Right lobe of liver (tissue), 4 donors: ENCODE results near the gene SEMA3C.

ENCODE experiments used
- POLR2A ChIP-seq: fragments of 450-650 bp; IDR thresholded peaks from one replicate; pipeline ENCODE4 v1.6.1; 2017; ENCODE audit warnings: antibody characterized with exemption, mild to moderate bottlenecking
- TF ChIP-seq, protein P1 (sequence below), 4 donors: fragments of 200-600 bp in 3 of 4; fragments of 450-650 bp in 1 of 4; IDR thresholded peaks; one replicate each; pipeline versions ENCODE4 v1.5.1 to v1.8.0; 2016 to 2022; ENCODE audit warnings: antibody characterized with exemption in 4 of 4, mild to moderate bottlenecking in 2 of 4
- donor health status: DM: no; HTN: no; CAD: no.
- donor health status: DM: no; HTN: no; CAD: no.
- donor health status: DM: no; HTN: yes; CAD: no.

DNA sequence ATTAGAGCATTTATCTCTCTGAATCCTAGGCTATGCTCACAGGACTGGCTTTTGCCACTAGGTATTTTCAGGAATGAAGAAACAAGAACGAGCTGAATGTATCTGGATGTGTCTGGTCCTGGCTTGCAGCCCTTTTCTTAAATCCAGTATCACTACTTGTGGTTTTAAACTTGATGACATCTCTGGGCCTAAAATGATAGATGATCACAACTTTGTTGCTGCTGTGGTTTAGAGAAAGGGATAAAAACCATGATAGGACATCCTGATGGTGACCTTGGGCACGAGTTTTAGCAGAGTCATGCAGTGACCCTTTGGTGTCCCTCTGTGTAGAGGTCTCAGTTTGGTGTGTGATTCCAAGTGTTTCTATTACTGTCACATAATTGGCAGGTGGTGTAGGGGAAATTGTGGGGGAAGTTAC, 31.7 kb upstream of the SEMA3C start:
- TF ChIP-seq, protein P1, sequence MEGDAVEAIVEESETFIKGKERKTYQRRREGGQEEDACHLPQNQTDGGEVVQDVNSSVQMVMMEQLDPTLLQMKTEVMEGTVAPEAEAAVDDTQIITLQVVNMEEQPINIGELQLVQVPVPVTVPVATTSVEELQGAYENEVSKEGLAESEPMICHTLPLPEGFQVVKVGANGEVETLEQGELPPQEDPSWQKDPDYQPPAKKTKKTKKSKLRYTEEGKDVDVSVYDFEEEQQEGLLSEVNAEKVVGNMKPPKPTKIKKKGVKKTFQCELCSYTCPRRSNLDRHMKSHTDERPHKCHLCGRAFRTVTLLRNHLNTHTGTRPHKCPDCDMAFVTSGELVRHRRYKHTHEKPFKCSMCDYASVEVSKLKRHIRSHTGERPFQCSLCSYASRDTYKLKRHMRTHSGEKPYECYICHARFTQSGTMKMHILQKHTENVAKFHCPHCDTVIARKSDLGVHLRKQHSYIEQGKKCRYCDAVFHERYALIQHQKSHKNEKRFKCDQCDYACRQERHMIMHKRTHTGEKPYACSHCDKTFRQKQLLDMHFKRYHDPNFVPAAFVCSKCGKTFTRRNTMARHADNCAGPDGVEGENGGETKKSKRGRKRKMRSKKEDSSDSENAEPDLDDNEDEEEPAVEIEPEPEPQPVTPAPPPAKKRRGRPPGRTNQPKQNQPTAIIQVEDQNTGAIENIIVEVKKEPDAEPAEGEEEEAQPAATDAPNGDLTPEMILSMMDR (IDR thresholded peaks at IDR 0.05): no peak
- no peak for TF ChIP-seq POLR2A
